IMR-90 (cell line): ENCODE results near the gene RNASE4. TPM values are rescaled to one million over a fixed set of nuclear protein-coding genes. Genes with fewer than 3 reads are reported as not detected.

Source experiments
- ATAC-seq: fragments of 200-7000 bp; cut with Tn5 transposase; 2 replicates; pipeline ENCODE4 v1.9.1; 2020; ENCODE audit warnings: low read depth, mild to moderate bottlenecking, moderate library complexity
- BruUV-seq: library from RNA; stranded (reverse); fragments of 400-500 nt; replicated peaks from 2 replicates; lab custom pipeline; 2021; lab: Mats Ljungman, UMichigan
- CTCF ChIA-PET: fragments of 300-600 bp; formaldehyde crosslinking; extraction: SDS; loops from one replicate; lab custom pipeline; 2021; ENCODE audit warnings: antibody characterized with exemption; lab: Yijun Ruan, JAX
- POLR2A ChIA-PET: fragments of 300-600 bp; sonication (Branson Sonifier 250); formaldehyde crosslinking; loops from one replicate; lab custom pipeline; 2022; ENCODE audit warnings: antibody characterized with exemption; ENCODE audit not compliant: unreplicated experiment; lab: Charles Lee
- DNase-seq: peaks from one replicate; pipeline ENCODE4 v3.0.0; 2013
- H2AFZ ChIP-seq: replicated peaks from 2 replicates; pipeline ENCODE3; 2013; ENCODE audit warnings: low read length, mild to moderate bottlenecking; ENCODE audit not compliant: poor library complexity
- H2AK5ac ChIP-seq: 2 replicates; pipeline ENCODE4 v1.6.1; 2013; ENCODE audit warnings: low read depth, low read length, inconsistent platforms
- H2AK9ac ChIP-seq: replicated peaks from 2 replicates; pipeline ENCODE3; 2013; ENCODE audit warnings: mild to moderate bottlenecking, low read depth, low read length, moderate library complexity; ENCODE audit not compliant: poor library complexity
- H2BK120ac ChIP-seq: 2 replicates; pipeline ENCODE4 v1.6.1; 2013; ENCODE audit warnings: low read depth, low read length, inconsistent platforms
- H2BK15ac ChIP-seq: 3 replicates; pipeline ENCODE4 v1.6.1; 2013; ENCODE audit warnings: low read depth, low read length, inconsistent platforms
- H2BK20ac ChIP-seq: 2 replicates; pipeline ENCODE4 v1.6.1; 2013; ENCODE audit warnings: low read depth, mild to moderate bottlenecking, inconsistent platforms, low read length, moderate library complexity
- H2BK5ac ChIP-seq: 2 replicates; pipeline ENCODE4 v1.6.1; 2013; ENCODE audit warnings: mild to moderate bottlenecking, low read depth, low read length, inconsistent platforms; ENCODE audit not compliant: poor library complexity, severe bottlenecking
- H3K14ac ChIP-seq: replicated peaks from 2 replicates; pipeline ENCODE4 v1.6.1; 2013; ENCODE audit warnings: low read depth, low read length, inconsistent platforms
- H3K18ac ChIP-seq: 2 replicates; pipeline ENCODE4 v1.6.1; 2013; ENCODE audit warnings: low read depth, low read length, control low read depth
- H3K23ac ChIP-seq: 2 replicates; pipeline ENCODE4 v1.6.1; 2013; ENCODE audit warnings: low read depth, low read length, inconsistent platforms
- H3K27ac ChIP-seq: 2 replicates; pipeline ENCODE4 v1.5.1; 2013; ENCODE audit warnings: mild to moderate bottlenecking, control low read depth, low read length; ENCODE audit not compliant: insufficient read depth
- H3K27me3 ChIP-seq: 2 replicates; pipeline ENCODE4 v1.6.1; 2013; ENCODE audit warnings: low read length; ENCODE audit not compliant: control insufficient read depth, insufficient read depth
- H3K36me3 ChIP-seq: 2 replicates; pipeline ENCODE4 v1.6.1; 2013; ENCODE audit warnings: low read length, mixed read lengths; ENCODE audit not compliant: control insufficient read depth, insufficient read depth
- H3K4ac ChIP-seq: 2 replicates; pipeline ENCODE4 v1.6.1; 2013; ENCODE audit warnings: low read depth, low read length, inconsistent platforms
- H3K4me1 ChIP-seq: 2 replicates; pipeline ENCODE4 v1.6.1; 2013; ENCODE audit warnings: low read length, mixed read lengths; ENCODE audit not compliant: control insufficient read depth, insufficient read depth
- H3K4me2 ChIP-seq: 2 replicates; pipeline ENCODE4 v1.6.1; 2013; ENCODE audit warnings: low read depth, mild to moderate bottlenecking, control low read depth, low read length, moderate library complexity
- H3K4me3 ChIP-seq: 2 replicates; pipeline ENCODE4 v1.5.1; 2013; ENCODE audit warnings: low read depth, mild to moderate bottlenecking, control low read depth, low read length, moderate library complexity; ENCODE audit not compliant: insufficient read depth
- H3K56ac ChIP-seq: 2 replicates; pipeline ENCODE4 v1.6.1; 2013; ENCODE audit warnings: low read length, inconsistent platforms; ENCODE audit not compliant: insufficient read depth; ENCODE audit errors: extremely low read depth
- H3K79me1 ChIP-seq, 2 experiments: 2 replicates each; pipeline ENCODE4 v1.6.1; 2013; ENCODE audit warnings: low read length in 2 of 2, inconsistent platforms in 1 of 2, low read depth in 1 of 2
- H3K9ac ChIP-seq: 2 replicates; pipeline ENCODE4 v1.6.1; 2013; ENCODE audit warnings: low read depth, low read length, control low read depth
- H3K9me1 ChIP-seq: 2 replicates; pipeline ENCODE4 v1.6.1; 2013; ENCODE audit warnings: low read length, inconsistent platforms; ENCODE audit not compliant: insufficient read depth
- H3K9me3 ChIP-seq: 2 replicates; pipeline ENCODE4 v1.6.1; 2013; ENCODE audit warnings: low read length; ENCODE audit not compliant: control insufficient read depth, insufficient read depth
- H4K20me1 ChIP-seq: 2 replicates; pipeline ENCODE4 v1.6.1; 2013; ENCODE audit warnings: low read length, inconsistent platforms; ENCODE audit not compliant: insufficient read depth
- H4K5ac ChIP-seq: 2 replicates; pipeline ENCODE4 v1.6.1; 2013; ENCODE audit warnings: mild to moderate bottlenecking, low read depth, low read length, control low read depth
- H4K8ac ChIP-seq, 2 experiments: 2 replicates each; pipeline ENCODE4 v1.6.1; 2013; ENCODE audit warnings: low read depth in 2 of 2, low read length in 2 of 2, control low read depth in 1 of 2, inconsistent platforms in 1 of 2
- H4K91ac ChIP-seq: 2 replicates; pipeline ENCODE4 v1.6.1; 2013; ENCODE audit warnings: low read depth, low read length, inconsistent platforms; ENCODE audit not compliant: insufficient read depth
- BHLHE40 ChIP-seq: fragments of 150-350 bp; IDR thresholded peaks from 2 replicates; pipeline ENCODE4 v1.6.1; 2016; ENCODE audit warnings: mild to moderate bottlenecking, low read depth, low read length
- CEBPB ChIP-seq: IDR thresholded peaks from 2 replicates; pipeline ENCODE4 v1.6.1; 2012; ENCODE audit warnings: low read depth, low read length, improper control_type of control experiment
- CHD1 ChIP-seq: IDR thresholded peaks from 2 replicates; pipeline ENCODE4 v1.6.1; 2012; ENCODE audit warnings: low read depth, low read length, improper control_type of control experiment
- CTCF ChIP-seq: conservative IDR thresholded peaks from 2 replicates; pipeline ENCODE4 v1.5.1; 2012; ENCODE audit warnings: mild to moderate bottlenecking, low read depth, low read length, improper control_type of control experiment
- ELK1 ChIP-seq: fragments of 150-350 bp; IDR thresholded peaks from 2 replicates; pipeline ENCODE4 v1.6.1; 2016; ENCODE audit warnings: low read depth, mild to moderate bottlenecking, low read length, moderate library complexity, borderline replicate concordance
- FOS ChIP-seq: fragments of 150-350 bp; IDR thresholded peaks from 2 replicates; pipeline ENCODE4 v1.6.1; 2016; ENCODE audit warnings: low read depth, low read length
- MAFK ChIP-seq: IDR thresholded peaks from 2 replicates; pipeline ENCODE4 v1.6.1; 2012; ENCODE audit warnings: low read depth, low read length, improper control_type of control experiment
- MAZ ChIP-seq: IDR thresholded peaks from 2 replicates; pipeline ENCODE4 v1.6.1; 2012; ENCODE audit warnings: low read depth, mild to moderate bottlenecking, low read length, improper control_type of control experiment, moderate library complexity, borderline replicate concordance
- MXI1 ChIP-seq: IDR thresholded peaks from 2 replicates; pipeline ENCODE4 v1.6.1; 2012; ENCODE audit warnings: low read depth, mild to moderate bottlenecking, low read length, moderate library complexity, borderline replicate concordance
- NFE2L2 ChIP-seq: fragments of 150-350 bp; IDR thresholded peaks from 2 replicates; pipeline ENCODE4 v1.6.1; 2016; ENCODE audit warnings: low read depth, mild to moderate bottlenecking, low read length
- POLR2A ChIP-seq: IDR thresholded peaks from 2 replicates; pipeline ENCODE4 v1.6.1; 2012; ENCODE audit warnings: mild to moderate bottlenecking, low read depth, low read length
- RAD21 ChIP-seq: IDR thresholded peaks from 2 replicates; pipeline ENCODE4 v1.6.1; 2012; ENCODE audit warnings: low read length, improper control_type of control experiment
- RCOR1 ChIP-seq: IDR thresholded peaks from 2 replicates; pipeline ENCODE4 v1.6.1; 2012; ENCODE audit warnings: mild to moderate bottlenecking, low read length, improper control_type of control experiment; ENCODE audit not compliant: insufficient replicate concordance
- RFX5 ChIP-seq: IDR thresholded peaks from 2 replicates; pipeline ENCODE4 v1.8.0; 2012; ENCODE audit warnings: low read depth, mild to moderate bottlenecking, low read length, moderate library complexity
- SMC3 ChIP-seq: fragments of 150-350 bp; IDR thresholded peaks from 2 replicates; pipeline ENCODE4 v1.6.1; 2016; ENCODE audit warnings: low read depth, mild to moderate bottlenecking, antibody characterized with exemption, low read length, moderate library complexity
- USF2 ChIP-seq: fragments of 150-350 bp; IDR thresholded peaks from 2 replicates; pipeline ENCODE4 v1.6.1; 2017; ENCODE audit warnings: mild to moderate bottlenecking, antibody characterized with exemption, low read length, low read depth
- WGBS, 2 experiments: methylation state at CpG; one replicate each; pipeline versions ENCODE4 v1.1.5 to v1.1.7; 2013; ENCODE audit warnings: missing lambda C conversion rate in 2 of 2; ENCODE audit not compliant: insufficient read length in 1 of 2; ENCODE audit errors: extremely low coverage in 2 of 2; 5-methylcytosine and 5-hydroxymethylcytosine counted together
- dilution Hi-C: fragments of 300-500 bp; cut with HindIII; formaldehyde crosslinking; loops from one replicate; pipeline ENCODE4 v1.14.3; 2018; ENCODE audit warnings: low sequenced_read_pairs; ENCODE audit not compliant: unreplicated experiment
- in situ Hi-C: fragments of 300-500 bp; cut with MboI; formaldehyde crosslinking; loops from 3 replicates; pipeline ENCODE4 v1.14.3; 2019; ENCODE audit warnings: low sequenced_read_pairs, inconsistent platforms, mixed read lengths
- intact Hi-C: fragments of 100-400 bp; cut with micrococcal nuclease; formaldehyde crosslinking; loops from 2 replicates; pipeline ENCODE4 v1.10.0; 2022
- polyA plus RNA-seq, 3 experiments: library from polyadenylated mRNA; depleted of rRNA; stranded (reverse); fragments of >200 nt; gene quantifications; 2 replicates each; pipeline ENCODE4 v1.2.3, GENCODE V29; 2012; ENCODE audit warnings: low replicate concordance in 1 of 3
- total RNA-seq: library from RNA; depleted of rRNA; stranded (reverse); fragments of >200 nt; gene quantifications from 2 replicates; pipeline ENCODE4 v1.2.3, GENCODE V29; 2012

Gene RNASE4
- total and polyA plus RNA-seq, 2 of the 4 experiments (the other 2 are of a cell fraction): 10.4 to 11.6 TPM

- Histone ChIP-seq H2BK20ac (no peak overlapping the region), H2BK120ac (no peak overlapping the region), H3K9me1 (peaks cover 4% of the 10 kb centered on the region; the same call in 1 of the 2 replicates), H3K14ac (no peak overlapping the region), H2AFZ (peak overlapping the region; percentile 91), H3K27me3 (no peaks in the 10 kb centered on the region; the same call in 1 of the 2 replicates), H2AK9ac (no peak overlapping the region), H4K8ac (no peak overlapping the region), H3K4me3 (no peak overlapping the region), H3K27ac (no peak overlapping the region), H3K4me2 (no peak overlapping the region; the same call in 1 of the 2 replicates), H2BK5ac (no peak overlapping the region), H3K9ac (no peak overlapping the region), H3K23ac (no peak overlapping the region), H3K4me1 (no peaks in the 10 kb centered on the region), H3K4ac (no peak overlapping the region), H3K9me3 (no peaks in the 10 kb centered on the region), H4K20me1 (peaks cover 6% of the 10 kb centered on the region), H3K56ac (no peak overlapping the region), H4K5ac (no peak overlapping the region), H2BK15ac (no peak overlapping the region), H3K18ac (no peak overlapping the region), H4K91ac (no peak overlapping the region), H3K36me3 (no peaks in the 10 kb centered on the region), H2AK5ac (no peak overlapping the region), H3K79me1 (no peaks in the 10 kb centered on the region)
- WGBS, 2 experiments: 52% methylated on average over 4 of the region's 8 CpGs; no CpG with 5 or more reads in 1 of the 2 experiments
- TF ChIP-seq CTCF (no peak), MAZ (no peak), SMC3 (no peak), RAD21 (no peak), CEBPB (no peak), RCOR1 (no peak), CHD1 (no peak), FOS (no peak), USF2 (no peak), RFX5 (no peak), ELK1 (no peak), POLR2A (no peak), BHLHE40 (no peak), NFE2L2 (no peak), MXI1 (no peak), MAFK (no peak)
- no TSS peak for BruUV-seq
- dilution Hi-C loops: no loop called here
- in situ Hi-C loops: loop anchor here (5.0 to 10.0 kb wide), 3 partner anchors 48 to 356 kb away; partner anchors contain the start of gene TEP1
- ChIA-PET POLR2A (no interaction called here), CTCF (no interaction called here)
- intact Hi-C loops: loop anchor here (5.0 kb wide), 1 partner anchor 422 kb away; the partner anchor contains the start of gene TMEM253
- DNase-seq: no peak
- ATAC-seq: no peak
Observed at GRCh38 chr14:20680363-20680762, 4.0 kb upstream of the RNASE4 start.
